GM12878 (cell line): ENCODE results near the gene CFAP65. TPM values are rescaled to one million over a fixed set of nuclear protein-coding genes. Genes with fewer than 3 reads are reported as not detected.

ENCODE experiments used
- ATAC-seq: fragments of 200-7000 bp; cut with Tn5 transposase; 3 replicates; pipeline ENCODE4 v1.9.1; 2020; ENCODE audit warnings: mild to moderate bottlenecking, moderate library complexity
- BruUV-seq: library from RNA; stranded (reverse); fragments of 400-500 nt; replicated peaks from 2 replicates; lab custom pipeline; 2021; lab: Mats Ljungman, UMichigan
- CTCF ChIA-PET: fragments of 300-600 bp; sonication (Branson Sonifier 250); formaldehyde crosslinking; extraction: SDS; loops from one replicate; lab custom pipeline; 2021; ENCODE audit warnings: inconsistent platforms; lab: Yijun Ruan, JAX
- POLR2A ChIA-PET: fragments of 350-600 bp; formaldehyde crosslinking; extraction: SDS; loops from one replicate; lab custom pipeline; 2021; ENCODE audit warnings: inconsistent platforms; lab: Charles Lee
- RAD21 ChIA-PET: fragments of 300-600 bp; sonication (Branson Sonifier 250); formaldehyde crosslinking; loops from one replicate; lab custom pipeline; 2023; ENCODE audit warnings: antibody characterized with exemption; ENCODE audit not compliant: unreplicated experiment; lab: Charles Lee
- SMC1A ChIA-PET: fragments of 300-600 bp; sonication (Branson Sonifier 250); formaldehyde crosslinking; loops from one replicate; lab custom pipeline; 2023; ENCODE audit not compliant: unreplicated experiment, uncharacterized antibody; lab: Charles Lee
- DNase-seq: peaks from one replicate; pipeline ENCODE4 v3.0.0-alpha.2; 2011; ENCODE audit warnings: low read depth, low spot score
- FAIRE-seq: peaks from 3 replicates; lab custom pipeline; 2011; peaks lifted over from hg19 to GRCh38; lab: Jason Lieb, UNC
- H2AFZ ChIP-seq: 2 replicates; pipeline ENCODE4 v1.6.0; 2011; ENCODE audit warnings: low read depth, low read length, control low read depth; ENCODE audit not compliant: control insufficient read depth
- H3K27ac ChIP-seq: 2 replicates; pipeline ENCODE4 v1.5.1; 2011; ENCODE audit warnings: control low read depth; ENCODE audit not compliant: control insufficient read depth, insufficient read depth
- H3K27me3 ChIP-seq, 2 experiments: replicated peaks in 1 of 2; 2 replicates each; pipeline versions ENCODE4 v1.6.0 to v1.6.1; 2011; ENCODE audit warnings: low read length in 1 of 2; ENCODE audit not compliant: control insufficient read depth in 2 of 2, insufficient read depth in 2 of 2
- H3K36me3 ChIP-seq, 2 experiments: 2 replicates each; pipeline ENCODE4 v1.5.1; 2011; ENCODE audit warnings: low read length in 1 of 2; ENCODE audit not compliant: control insufficient read depth in 2 of 2, insufficient read depth in 2 of 2
- H3K4me1 ChIP-seq: 2 replicates; pipeline ENCODE4 v1.6.1; 2011; ENCODE audit warnings: mild to moderate bottlenecking, low read length, moderate library complexity, mixed read lengths; ENCODE audit not compliant: control insufficient read depth, insufficient read depth
- H3K4me2 ChIP-seq: 2 replicates; pipeline ENCODE4 v1.6.0; 2011; ENCODE audit warnings: control low read depth; ENCODE audit not compliant: control insufficient read depth, insufficient read depth
- H3K4me3 ChIP-seq: fragments of 200-600 bp; sonication (generic); 2 replicates; pipeline ENCODE4 v1.5.1; 2016
- H3K79me2 ChIP-seq: 2 replicates; pipeline ENCODE4 v1.6.0; 2011; ENCODE audit warnings: low read length; ENCODE audit not compliant: control insufficient read depth, insufficient read depth
- H3K9ac ChIP-seq: 2 replicates; pipeline ENCODE4 v1.8.0; 2011; ENCODE audit warnings: low read length, control low read depth, mixed read lengths; ENCODE audit not compliant: control insufficient read depth, insufficient read depth
- H3K9me3 ChIP-seq: replicated peaks from 3 replicates; pipeline ENCODE4 v1.5.1; 2011; ENCODE audit warnings: mild to moderate bottlenecking, low read length; ENCODE audit not compliant: control insufficient read depth, insufficient read depth
- H4K20me1 ChIP-seq: 2 replicates; pipeline ENCODE4 v1.6.0; 2011; ENCODE audit not compliant: control insufficient read depth, insufficient read depth
- FOXM1 ChIP-seq: IDR thresholded peaks from 2 replicates; pipeline ENCODE4 v1.6.1; 2012; ENCODE audit warnings: low read depth, mild to moderate bottlenecking, inconsistent platforms, low read length, moderate library complexity
- MEF2A ChIP-seq: IDR thresholded peaks from 2 replicates; pipeline ENCODE4 v1.6.1; 2011; ENCODE audit warnings: low read depth, mild to moderate bottlenecking, low read length, moderate library complexity; ENCODE audit not compliant: insufficient read depth
- MYB ChIP-seq: fragments of 150-350 bp; IDR thresholded peaks from 2 replicates; pipeline ENCODE4 v1.6.1; 2014; ENCODE audit warnings: mild to moderate bottlenecking, low read depth, low read length, borderline replicate concordance
- NR2C1 ChIP-seq: fragments of 450-650 bp; IDR thresholded peaks from 2 replicates; pipeline ENCODE4 v1.6.1; 2017; ENCODE audit warnings: antibody characterized with exemption, mild to moderate bottlenecking, moderate library complexity
- RFX5 ChIP-seq: IDR thresholded peaks from 2 replicates; pipeline ENCODE4 v1.6.1; 2011; ENCODE audit warnings: low read depth, low read length, improper control_type of control experiment
- SUZ12 ChIP-seq: fragments of 200-600 bp; sonication (generic); IDR thresholded peaks from one replicate; pipeline ENCODE4 v1.6.1; 2018; ENCODE audit warnings: antibody characterized with exemption, mild to moderate bottlenecking; ENCODE audit not compliant: unreplicated experiment
- whole genome bisulfite sequencing: methylation state at CpG from one replicate; pipeline ENCODE4 v1.1.6; 2016; ENCODE audit warnings: low lambda C conversion rate; ENCODE audit not compliant: insufficient replicate concordance, insufficient coverage; ENCODE audit errors: missing lambda C conversion rate; 5-methylcytosine and 5-hydroxymethylcytosine counted together
- in situ Hi-C: fragments of 300-500 bp; cut with MboI; formaldehyde crosslinking; loops from 9 replicates; pipeline ENCODE4 v1.14.3; 2018; ENCODE audit warnings: mixed read lengths
- intact Hi-C: fragments of 100-400 bp; cut with micrococcal nuclease; formaldehyde crosslinking; loops from one replicate; pipeline ENCODE4 v1.14.2; 2022; ENCODE audit not compliant: unreplicated experiment
- polyA plus RNA-seq, 11 experiments: library from polyadenylated mRNA; depleted of rRNA in 4 of 11; unstranded in 6 of 11; stranded (reverse) in 5 of 11; fragments of >200 nt; fragmentation: Nextera tagmentation in 4 of 11; fragmentation: Illumina TruSeq in 1 of 11; extraction: Ambion mirVana in 4 of 11; extraction: Trizol in 1 of 11; gene quantifications; 1 replicate in 1 of 11; 2 replicates in 10 of 11; pipeline versions ENCODE4 v1.2.1 to v1.2.3, GENCODE V29; 2011 to 2016; ENCODE audit warnings: inconsistent platforms in 2 of 11, missing spikeins in 2 of 11, low read depth in 1 of 11
- total RNA-seq, 4 experiments: library from RNA; depleted of rRNA in 3 of 4; stranded (reverse); fragments of >200 nt in 3 of 4; fragmentation: Illumina TruSeq in 1 of 4; extraction: Trizol in 1 of 4; gene quantifications; 2 replicates each; pipeline versions ENCODE4 v1.2.1 to v1.2.3, GENCODE V29; 2013 to 2021

The CFAP65 gene
- total and polyA plus RNA-seq, 10 of the 15 experiments (the other 5 are each of a cell fraction or from before 2014, with no cell fraction given), result not detected

DNA sequence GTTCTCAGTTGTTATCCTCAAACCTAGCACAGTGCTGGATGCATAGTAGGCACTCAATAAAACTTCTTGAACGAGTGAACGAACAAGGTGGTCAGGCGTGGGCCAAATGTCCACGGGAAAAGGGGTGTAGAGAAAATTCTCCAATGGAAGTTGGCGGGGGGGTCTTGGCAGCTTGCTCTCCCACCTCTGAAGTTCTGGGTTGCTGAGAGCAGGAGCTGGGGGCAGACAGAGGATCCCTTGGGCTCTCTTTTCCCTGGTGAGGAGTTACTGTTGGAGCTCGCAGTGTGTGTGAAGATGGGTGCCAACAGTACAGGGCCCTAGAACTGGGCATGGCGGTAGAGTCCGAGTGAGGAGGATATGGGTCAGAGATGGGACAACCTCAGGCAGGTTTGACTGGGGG lies 45.8 kb downstream of the CFAP65 start:
- Histone ChIP-seq H2AFZ (no peak overlapping the region), H3K36me3 (no peaks in the 10 kb centered on the region), H3K79me2 (no peaks in the 10 kb centered on the region), H3K4me2 (no peak overlapping the region), H3K4me3 (no peak overlapping the region), H3K9ac (no peak overlapping the region), H3K4me1 (no peaks in the 10 kb centered on the region), H3K27me3 (peaks cover 18 to 28% of the 10 kb centered on the region in 2 experiments), H3K9me3 (no peaks in the 10 kb centered on the region)
- intact Hi-C loops (no loop called here), in situ Hi-C loops (no loop called here)
- WGBS, result 9% methylated on average over 8 of the region's 8 CpGs
- BruUV-seq, result no TSS peak
- ChIA-PET RAD21 (interaction anchor here (1.5 to 1.8 kb wide), 4 partner anchors 89 to 159 kb away, joined by 3 to 10 read pairs (median 5); no protein-coding TSS in a partner anchor), SMC1A (interaction anchor here (0.6 kb wide), 1 partner anchor 63 kb away, joined by 3 read pairs; no protein-coding TSS in a partner anchor), CTCF (interaction anchor here (0.8 to 3.3 kb wide), 19 partner anchors 13 to 164 kb away, joined by 3 to 13 read pairs (median 4); partner anchors contain the start of gene CDK5R2), POLR2A (no interaction called here)
- TF ChIP-seq RFX5, result no peak
- no peak for TF ChIP-seq MEF2A
- TF ChIP-seq NR2C1, result no peak
- no peak for TF ChIP-seq FOXM1
- TF ChIP-seq, all 136 proteins: peak for 0
- Histone ChIP-seq H3K27ac (no peak overlapping the region), H4K20me1 (no peaks in the 10 kb centered on the region)
- ATAC-seq (no peak; the same call in 2 of the 3 replicates), DNase-seq (no peak), FAIRE-seq (no peak)

DNA sequence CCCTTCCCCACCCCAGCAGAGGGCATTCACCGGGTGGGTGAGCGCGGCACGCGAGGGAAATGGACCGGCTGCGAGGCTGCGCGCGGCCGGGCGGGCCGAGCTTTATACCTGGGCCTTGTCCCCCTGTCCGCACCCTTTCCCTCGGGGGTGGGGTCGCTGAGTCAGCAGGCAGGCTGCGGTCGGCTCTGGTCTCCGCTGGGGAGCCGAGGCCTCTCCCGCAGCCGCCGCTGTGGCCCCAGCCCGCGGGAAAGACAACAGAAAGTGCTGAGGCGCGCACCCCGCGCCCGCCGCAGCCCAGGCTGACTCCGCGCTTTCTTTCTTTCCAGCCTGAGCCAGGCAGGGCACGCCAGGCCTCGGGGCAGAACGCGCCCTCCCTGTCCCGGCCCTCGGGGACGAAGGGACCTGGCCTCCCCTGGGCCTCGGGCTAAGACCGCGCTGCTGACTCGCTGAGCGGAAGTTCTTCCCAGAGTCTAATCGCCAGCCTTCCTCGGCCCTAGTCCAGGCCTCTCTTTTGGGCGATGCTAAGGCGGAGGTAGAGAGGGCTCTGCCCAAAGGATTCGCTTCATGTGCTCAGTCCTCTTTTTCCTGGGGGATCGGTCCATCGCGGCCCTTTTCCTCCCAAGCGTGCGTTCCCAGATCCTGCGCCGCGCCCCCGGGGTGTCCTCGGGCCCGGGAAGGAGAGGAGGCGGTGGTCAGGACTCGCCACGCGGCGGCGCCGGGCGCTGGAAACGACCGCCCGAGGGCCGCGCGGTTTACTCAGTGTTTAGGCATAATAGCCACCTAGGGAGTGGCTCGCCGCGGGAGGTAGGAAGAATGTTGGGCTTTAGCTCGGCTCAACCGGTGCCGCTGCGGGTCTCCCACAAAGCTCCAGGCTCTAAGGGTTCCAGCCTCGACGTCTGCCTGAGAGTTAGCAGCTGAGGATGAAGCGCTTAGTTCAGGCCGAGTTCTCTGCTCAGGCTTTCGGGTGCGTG lies 47.7 kb downstream of the CFAP65 start, which contains the start of gene CRYBA2:
CRYBA2 (minus strand) TSS at position 78 of the 971 bp plus-strand sequence. CDS start 246 bp downstream, outside the sequence.
- no peak within 1 kb of the TSS for H2AFZ ChIP-seq
- intact Hi-C loops, result no loop called here
- no TSS peak for BruUV-seq

More for the DNA sequence above, 47.7 kb downstream of the CFAP65 start, which contains the start of gene CRYBA2:
- POLR2A ChIA-PET, result no interaction called here
- in situ Hi-C loops, result no loop called here
- DNase-seq (no peak), ATAC-seq (no peak)
- H3K4me3 ChIP-seq, result no peak within 1 kb of the TSS
- H3K9ac ChIP-seq, result no peak within 1 kb of the TSS
- H4K20me1 ChIP-seq, result peaks cover 3% of the 10 kb centered on the region; the same call in 1 of the 2 replicates
- no peaks in the 10 kb centered on the region for H3K4me1 ChIP-seq
- 28% methylated on average over 59 of the region's 88 CpGs for WGBS
- no peak for TF ChIP-seq MYB
- TF ChIP-seq SUZ12, result peak; percentile 60
- TF ChIP-seq, all 136 proteins: peak for 1
- no peak for FAIRE-seq
- peaks cover 19 to 27% of the 10 kb centered on the region in 2 experiments; a peak in 3 of 4 replicates for H3K27me3 ChIP-seq
- CTCF ChIA-PET, result interaction anchor here (0.6 to 3.3 kb wide), 5 partner anchors 16 to 336 kb away, joined by 4 to 13 read pairs (median 5); no protein-coding TSS in a partner anchor
- H3K4me2 ChIP-seq, result no peak within 1 kb of the TSS
- RAD21 ChIA-PET, result interaction anchor here (1.5 to 1.8 kb wide), 2 partner anchors 36 to 117 kb away, joined by 3 to 10 read pairs; no protein-coding TSS in a partner anchor
- no peaks in the 10 kb centered on the region for H3K9me3 ChIP-seq
- H3K79me2 ChIP-seq, result no peaks in the 10 kb centered on the region
- SMC1A ChIA-PET, result no interaction called here
- H3K36me3 ChIP-seq, result no peaks in the 10 kb centered on the region
- H3K27ac ChIP-seq, result no peak within 1 kb of the TSS
